Osteocyte (in vitro differentiated cells): ENCODE measurements around the gene FAM81B. TPM values are rescaled to one million over a fixed set of nuclear protein-coding genes. Genes with fewer than 3 reads are reported as not detected.

ENCODE experiments used
- DNase-seq: peaks from one replicate; pipeline ENCODE4 v3.0.0; 2021; ENCODE audit warnings: mixed read lengths; ENCODE audit not compliant: unreplicated experiment; ENCODE audit errors: extremely low spot score
- H3K27ac Mint-ChIP-seq: one replicate; pipeline ENCODE4 v1.8.0; 2021; ENCODE audit warnings: mild to moderate bottlenecking, mixed read lengths; ENCODE audit not compliant: unreplicated experiment
- H3K27me3 Mint-ChIP-seq: one replicate; pipeline ENCODE4 v1.8.0; 2021; ENCODE audit warnings: mixed read lengths; ENCODE audit not compliant: unreplicated experiment
- H3K36me3 Mint-ChIP-seq: one replicate; pipeline ENCODE4 v1.8.0; 2021; ENCODE audit warnings: mixed read lengths; ENCODE audit not compliant: unreplicated experiment
- H3K4me1 Mint-ChIP-seq: one replicate; pipeline ENCODE4 v1.8.0; 2021; ENCODE audit warnings: mixed read lengths; ENCODE audit not compliant: unreplicated experiment
- H3K4me3 Mint-ChIP-seq: one replicate; pipeline ENCODE4 v1.8.0; 2021; ENCODE audit warnings: mild to moderate bottlenecking, moderate library complexity, mixed read lengths; ENCODE audit not compliant: unreplicated experiment
- H3K9me3 Mint-ChIP-seq: one replicate; pipeline ENCODE4 v1.8.0; 2021; ENCODE audit warnings: mixed read lengths; ENCODE audit not compliant: unreplicated experiment
- total RNA-seq: library from RNA; stranded (reverse); gene quantifications from 2 replicates; pipeline ENCODE4 v1.2.1, GENCODE V29; 2021
- TF ChIP-seq, protein P1 (sequence below): fragments of 200-600 bp; sonication (generic); IDR thresholded peaks from 2 replicates; pipeline ENCODE4 v1.5.0; 2021; ENCODE audit warnings: antibody characterized with exemption, mild to moderate bottlenecking, moderate library complexity

The FAM81B gene
- total RNA-seq, 1 donor from 2014 or later = not detected

DNA sequence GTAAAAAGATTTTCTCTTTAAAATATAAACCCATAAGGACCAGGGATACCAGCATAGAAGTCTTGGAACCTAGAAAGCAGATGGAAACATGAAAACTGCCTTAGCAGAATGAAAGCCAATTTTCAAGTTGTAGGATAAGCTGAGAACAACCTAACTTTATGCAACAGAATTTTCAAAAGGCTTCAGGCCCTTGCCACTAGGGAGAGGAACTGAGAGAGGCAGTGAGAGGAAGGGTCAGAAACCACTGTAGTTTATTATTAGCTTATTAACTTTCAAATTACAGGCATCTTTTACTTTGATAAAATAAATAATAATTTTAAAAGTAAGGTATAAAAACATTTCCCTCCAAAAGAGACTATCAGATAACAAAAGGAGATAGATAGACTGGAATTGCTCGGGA, 33.4 kb downstream of the FAM81B start:
- TF ChIP-seq, protein P1, sequence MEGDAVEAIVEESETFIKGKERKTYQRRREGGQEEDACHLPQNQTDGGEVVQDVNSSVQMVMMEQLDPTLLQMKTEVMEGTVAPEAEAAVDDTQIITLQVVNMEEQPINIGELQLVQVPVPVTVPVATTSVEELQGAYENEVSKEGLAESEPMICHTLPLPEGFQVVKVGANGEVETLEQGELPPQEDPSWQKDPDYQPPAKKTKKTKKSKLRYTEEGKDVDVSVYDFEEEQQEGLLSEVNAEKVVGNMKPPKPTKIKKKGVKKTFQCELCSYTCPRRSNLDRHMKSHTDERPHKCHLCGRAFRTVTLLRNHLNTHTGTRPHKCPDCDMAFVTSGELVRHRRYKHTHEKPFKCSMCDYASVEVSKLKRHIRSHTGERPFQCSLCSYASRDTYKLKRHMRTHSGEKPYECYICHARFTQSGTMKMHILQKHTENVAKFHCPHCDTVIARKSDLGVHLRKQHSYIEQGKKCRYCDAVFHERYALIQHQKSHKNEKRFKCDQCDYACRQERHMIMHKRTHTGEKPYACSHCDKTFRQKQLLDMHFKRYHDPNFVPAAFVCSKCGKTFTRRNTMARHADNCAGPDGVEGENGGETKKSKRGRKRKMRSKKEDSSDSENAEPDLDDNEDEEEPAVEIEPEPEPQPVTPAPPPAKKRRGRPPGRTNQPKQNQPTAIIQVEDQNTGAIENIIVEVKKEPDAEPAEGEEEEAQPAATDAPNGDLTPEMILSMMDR = no peak
- Mint-ChIP-seq H3K27ac (no peak overlapping the region), H3K27me3 (peaks cover 23% of the 10 kb centered on the region), H3K36me3 (no peaks in the 10 kb centered on the region), H3K9me3 (no peaks in the 10 kb centered on the region), H3K4me3 (no peak overlapping the region), H3K4me1 (no peaks in the 10 kb centered on the region)
- no peak for DNase-seq

DNA sequence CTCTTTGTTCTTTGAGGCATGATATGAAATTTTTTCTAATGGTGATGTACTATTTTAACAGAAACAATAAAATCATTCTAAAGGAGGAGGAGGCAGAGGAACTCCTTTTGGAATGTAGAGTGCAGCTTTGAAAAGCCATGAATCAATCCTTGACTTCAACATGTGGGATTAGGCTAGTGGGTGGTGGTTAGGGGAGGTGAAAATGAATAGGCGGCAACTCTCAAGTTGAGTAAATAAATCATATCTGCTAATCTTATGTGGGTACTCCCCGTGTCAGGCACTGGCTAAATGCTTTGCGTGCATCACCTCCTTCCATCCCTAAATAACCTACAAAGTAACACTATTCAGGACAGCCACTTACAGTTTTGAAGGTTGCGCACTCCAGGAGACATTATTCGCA, 35.1 kb downstream of the FAM81B start:
- no peak overlapping the region for H3K4me3 Mint-ChIP-seq
- H3K27ac Mint-ChIP-seq = no peak overlapping the region
- TF ChIP-seq, protein P1 = no peak
- no peaks in the 10 kb centered on the region for H3K9me3 Mint-ChIP-seq
- peaks cover 34% of the 10 kb centered on the region for H3K27me3 Mint-ChIP-seq
- H3K4me1 Mint-ChIP-seq = no peaks in the 10 kb centered on the region
- DNase-seq = no peak
- H3K36me3 Mint-ChIP-seq = no peaks in the 10 kb centered on the region

DNA sequence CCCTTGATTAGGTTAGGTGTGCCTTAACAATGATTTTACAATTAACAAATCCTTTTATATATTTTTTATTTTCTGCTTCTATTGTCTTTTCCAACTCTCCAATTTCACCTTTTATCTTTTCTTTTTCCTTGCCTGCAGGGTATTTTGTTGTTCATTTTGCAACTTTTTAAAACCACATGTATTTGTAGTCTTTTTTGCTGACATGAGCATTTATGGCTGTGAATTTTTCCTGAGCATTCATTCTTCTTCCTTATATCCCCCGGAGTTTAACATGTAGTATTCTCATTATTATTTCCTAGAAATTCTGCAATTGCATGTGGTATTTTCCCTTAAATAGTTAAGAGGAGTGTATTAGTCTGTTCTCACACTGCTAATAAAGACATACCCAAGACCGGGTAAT, 41.6 kb downstream of the FAM81B start:
- H3K36me3 Mint-ChIP-seq = no peaks in the 10 kb centered on the region

DNA sequence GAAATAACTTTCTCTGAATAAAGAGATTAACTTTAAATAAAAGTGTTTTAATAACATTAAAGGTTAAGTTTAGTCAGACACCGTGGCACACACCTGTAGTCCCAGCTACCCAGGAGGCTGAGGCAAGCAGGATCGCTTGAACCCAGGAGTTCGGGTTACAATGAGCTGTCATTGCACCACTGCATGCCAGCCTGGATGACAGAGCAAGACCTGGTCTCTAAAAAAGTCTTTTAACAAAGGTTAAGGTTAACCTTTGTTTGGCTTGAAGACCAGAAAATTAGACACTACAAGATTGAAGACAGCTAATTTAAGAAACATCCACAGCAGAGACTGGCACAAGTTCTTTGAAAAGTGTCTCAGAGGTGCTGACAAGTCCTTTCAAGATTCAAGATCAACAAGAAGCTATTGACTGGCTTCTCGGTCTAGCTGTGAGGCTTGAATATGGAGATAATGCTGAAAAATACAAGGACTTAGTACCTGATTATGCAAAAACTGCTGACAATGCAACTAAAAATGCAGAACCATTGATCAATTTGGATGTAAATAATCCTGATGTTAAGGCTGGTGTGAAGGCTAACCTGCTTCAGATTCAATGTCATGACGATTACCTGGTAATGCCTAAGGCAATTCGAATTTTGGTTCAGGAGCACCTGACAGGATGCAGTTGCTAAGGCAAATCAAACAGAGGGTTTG, 48.8 kb downstream of the FAM81B start:
- no peak for DNase-seq
- TF ChIP-seq, protein P1 = no peak
- Mint-ChIP-seq H3K27ac (no peak overlapping the region), H3K4me3 (no peak overlapping the region), H3K9me3 (no peaks in the 10 kb centered on the region), H3K4me1 (no peaks in the 10 kb centered on the region), H3K27me3 (peaks cover 32% of the 10 kb centered on the region), H3K36me3 (no peaks in the 10 kb centered on the region)

More for the DNA sequence above, 41.6 kb downstream of the FAM81B start:
- Mint-ChIP-seq H3K9me3 (peaks cover 14% of the 10 kb centered on the region), H3K4me1 (no peaks in the 10 kb centered on the region), H3K27me3 (peaks cover 48% of the 10 kb centered on the region), H3K4me3 (no peak overlapping the region), H3K27ac (no peak overlapping the region)
- TF ChIP-seq, protein P1 = no peak
- no peak for DNase-seq

DNA sequence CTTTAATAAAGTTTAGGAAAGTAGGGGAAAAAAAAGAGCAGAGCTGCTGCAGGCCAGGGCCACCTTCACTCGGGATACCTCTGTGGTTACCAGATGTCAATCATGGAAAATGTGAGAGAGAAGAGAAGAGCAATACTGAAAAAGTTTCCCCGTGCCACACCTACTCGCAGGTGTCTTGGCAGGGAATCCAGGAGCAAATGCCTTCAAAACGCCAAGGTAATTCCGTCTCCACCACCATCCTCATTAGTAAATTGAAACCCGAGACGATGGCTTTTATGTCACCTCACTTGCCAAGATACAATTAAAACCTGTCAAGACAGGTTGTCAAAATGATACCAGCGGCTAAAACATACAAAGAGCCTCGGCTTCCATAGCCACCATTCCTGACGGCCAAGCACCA, 49.7 kb downstream of the FAM81B start:
- Mint-ChIP-seq H3K4me1 (peaks cover 7% of the 10 kb centered on the region), H3K27me3 (peaks cover 29% of the 10 kb centered on the region), H3K4me3 (no peak overlapping the region), H3K27ac (no peak overlapping the region), H3K36me3 (no peaks in the 10 kb centered on the region), H3K9me3 (no peaks in the 10 kb centered on the region)
- DNase-seq = no peak
- TF ChIP-seq, protein P1 = no peak
